Renal cortex interstitium (tissue), 11 donors: ENCODE data around the gene KIAA2012. TPM values are rescaled to one million over a fixed set of nuclear protein-coding genes. Genes with fewer than 3 reads are reported as not detected.
"Not testable (repeated sequence)": the region's sequence is repeated elsewhere in the genome, so short reads cannot be mapped to it uniquely, and the experiment has no call there.

Source experiments
- DNase-seq, 11 donors: peaks; one replicate each; pipeline ENCODE4 v3.0.0-alpha.2; 2013; ENCODE audit warnings: low read depth in 9 of 11, low spot score in 4 of 11; ENCODE audit errors: extremely low read depth in 1 of 11
- polyA plus RNA-seq, 3 donors: library from polyadenylated mRNA; unstranded; fragments of 120-200 nt; gene quantifications; one replicate each; pipeline ENCODE4 v1.2.1, GENCODE V29; 2013; ENCODE audit not compliant: insufficient read length in 3 of 3

Gene KIAA2012
- polyA plus RNA-seq, 3 donors = 0.06 to 0.11 (median 0.10) TPM

- DNase-seq = peak in 1 of 11 donors; percentile 34
Observed at GRCh38 chr2:202133909-202134265, 60.8 kb downstream of the KIAA2012 start.

- DNase-seq = peak in 8 of 11 donors; percentile 56 to 81 (median 72)
Observed at GRCh38 chr2:202135091-202135874, 62.2 kb downstream of the KIAA2012 start.

- not testable (repeated sequence) for DNase-seq
Observed at GRCh38 chr2:202136039-202136438, 63.0 kb downstream of the KIAA2012 start.

GRCh38 chr2:202136526-202136925 is 63.5 kb downstream of the KIAA2012 start:
- DNase-seq = no peak

GRCh38 chr2:202140522-202141252 is 67.6 kb downstream of the KIAA2012 start:
- DNase-seq = no peak

GRCh38 chr2:202141329-202141947 is 68.4 kb downstream of the KIAA2012 start:
- no peak for DNase-seq

- no peak for DNase-seq
Observed at GRCh38 chr2:202142540-202142939, 69.5 kb downstream of the KIAA2012 start.

- no peak for DNase-seq
Observed at GRCh38 chr2:202147775-202148174, 74.7 kb downstream of the KIAA2012 start.

GRCh38 chr2:202148515-202149154 is 75.6 kb downstream of the KIAA2012 start:
- DNase-seq = no peak

GRCh38 chr2:202149155-202149762 is 76.2 kb downstream of the KIAA2012 start:
- DNase-seq = peak in 1 of 11 donors; percentile 54

GRCh38 chr2:202149936-202150335 is 76.9 kb downstream of the KIAA2012 start:
- no peak for DNase-seq

GRCh38 chr2:202152104-202152715 is 79.2 kb downstream of the KIAA2012 start:
- no peak for DNase-seq

GRCh38 chr2:202154613-202155012 is 81.6 kb downstream of the KIAA2012 start:
- DNase-seq = no peak

GRCh38 chr2:202157211-202157990 is 84.3 kb downstream of the KIAA2012 start:
- no peak for DNase-seq

- no peak for DNase-seq
Observed at GRCh38 chr2:202158796-202159195, 85.7 kb downstream of the KIAA2012 start.

- no peak for DNase-seq
Observed at GRCh38 chr2:202161151-202161835, 88.2 kb downstream of the KIAA2012 start.

GRCh38 chr2:202164411-202164810 is 91.4 kb downstream of the KIAA2012 start:
- DNase-seq = no peak
